ENCODE data around the gene NAA80. TPM values are rescaled to one million over a fixed set of nuclear protein-coding genes. Genes with fewer than 3 reads are reported as not detected.

The NAA80 gene
- total and polyA plus RNA-seq, 2 of the 13 experiments (the other 11 are each of a cell fraction or from before 2014, with no cell fraction given) = 3.4 to 8.7 TPM

- ChIA-PET POLR2A (interaction anchor here (0.6 to 8.0 kb wide), 23 partner anchors 6 to 115 kb away, joined by 3 to 155 read pairs (median 7); partner anchors contain the start of genes GNAI2, HYAL1, HYAL2 and HYAL3), CTCF (ENCODE audit: low intra/inter-chr PET ratio, low total read pairs) (no interaction called here)
- DNase-seq (ENCODE audit: low spot score) (no peak), ATAC-seq (no peak), FAIRE-seq (no peak)
- H3K79me2 ChIP-seq (ENCODE audit: insufficient read depth, low read length) = peaks cover 21% of the 10 kb centered on the region
- H3K36me3 ChIP-seq (replicated peaks in 1 of 2; ENCODE audit: control insufficient read depth in 1 of 2, insufficient read depth in 2 of 2, low read length in 2 of 2) = no peaks in the 10 kb centered on the region
- BruUV-seq (replicated peaks) = no TSS peak
- no peaks in the 10 kb centered on the region for H3K9me3 ChIP-seq (ENCODE audit: low read length)
- peak overlapping the region; percentile 94 for H3K9ac ChIP-seq (ENCODE audit: insufficient read depth, low read depth, low read length)
- in situ Hi-C loops (cut with HindIII; ENCODE audit: extremely low pct_ligation_motif_present, low pct_unique_long_range_greater_than_20kb) (loop anchor here (5.0 kb wide), 1 partner anchor 57 kb away; the partner anchor contains the start of gene HYAL2), intact Hi-C loops (cut with micrococcal nuclease; ENCODE audit: unreplicated experiment) (loop anchor here (5.0 kb wide), 1 partner anchor 37 kb away; the partner anchor contains the start of gene HYAL1)
- peaks cover 87% of the 10 kb centered on the region for H3K4me1 ChIP-seq (ENCODE audit: insufficient read depth, low read length)
- 23% methylated on average over 4 of the region's 7 CpGs for WGBS (ENCODE audit: low lambda C conversion rate)
- H2AFZ ChIP-seq (ENCODE audit: low read length) = no peak overlapping the region
- no peaks in the 10 kb centered on the region for H4K20me1 ChIP-seq (ENCODE audit: insufficient read depth, low read length)
- no peaks in the 10 kb centered on the region; a peak in 1 of 5 replicates for H3K27me3 ChIP-seq (ENCODE audit: control insufficient read depth in 1 of 2, insufficient read depth in 2 of 2, low read length in 2 of 2)
- H3K4me3 ChIP-seq (replicated peaks in 1 of 3; ENCODE audit: insufficient read depth in 1 of 3, low read depth in 2 of 3, low read length in 3 of 3) = peak overlapping the region in 2 of 3 experiments; percentile 3 to 61; a peak in 3 of 6 replicates
- H3K4me2 ChIP-seq (ENCODE audit: low read depth, low read length) = peak overlapping the region; percentile 98
- peak overlapping the region; percentile 96 for H3K27ac ChIP-seq (ENCODE audit: extremely low read length, insufficient read depth, low read length)
- TF ChIP-seq ATF2 (CRISPR knock-in tag; IDR thresholded peaks at IDR 0.05) (peak; percentile 3; the same call in 1 of the 2 replicates), RBFOX2 (IDR thresholded peaks at IDR 0.05; ENCODE audit: low read depth, low read length) (0 out of 2 replicates have a peak, but pooled peaks have one; percentile 42), KDM5B (CRISPR knock-in tag; IDR thresholded peaks at IDR 0.05; ENCODE audit: borderline replicate concordance) (peak; percentile 46; the same call in 1 of the 2 replicates), SNAI1 (CRISPR knock-in tag; IDR thresholded peaks at IDR 0.05; ENCODE audit: borderline replicate concordance) (0 out of 2 replicates have a peak, but pooled peaks have one; percentile 12), ZFX (CRISPR knock-in tag; IDR thresholded peaks at IDR 0.05; ENCODE audit: low read depth) (peak; percentile 61), NFYB (CRISPR knock-in tag; IDR thresholded peaks at IDR 0.05) (no peak), ZSCAN21 (CRISPR knock-in tag; IDR thresholded peaks at IDR 0.05; ENCODE audit: borderline replicate concordance) (0 out of 2 replicates have a peak, but pooled peaks have one; percentile 20), FOXP4 (CRISPR knock-in tag; IDR thresholded peaks at IDR 0.05) (peak; percentile 6; the same call in 1 of the 2 replicates), THAP9 (CRISPR knock-in tag; IDR thresholded peaks at IDR 0.05; ENCODE audit: borderline replicate concordance) (peak; percentile 52; the same call in 1 of the 2 replicates), ZNF557 (CRISPR knock-in tag; IDR thresholded peaks at IDR 0.05) (0 out of 2 replicates have a peak, but pooled peaks have one; percentile 11), HMGXB4 (CRISPR knock-in tag; IDR thresholded peaks at IDR 0.05; ENCODE audit: borderline replicate concordance in 1 of 2, low read depth in 1 of 2) (peak in 1 of 2 experiments; percentile 23; a peak in 1 of 4 replicates), THAP7 (CRISPR knock-in tag; IDR thresholded peaks at IDR 0.05) (no peak), SAP130 (CRISPR knock-in tag; IDR thresholded peaks at IDR 0.05; ENCODE audit: low read depth) (0 out of 2 replicates have a peak, but pooled peaks have one; percentile 39)
These were observed 34.2 kb downstream of the NAA80 start for GRCh38 chr3:50264964-50265485.
